ENCODE data around the gene CALHM1. TPM values are rescaled to one million over a fixed set of nuclear protein-coding genes. Genes with fewer than 3 reads are reported as not detected.

The CALHM1 gene
- total and polyA plus RNA-seq, 2 of the 13 experiments (the other 11 are each of a cell fraction or from before 2014, with no cell fraction given): 0.04 TPM; not detected in 1

- Histone ChIP-seq H3K4me3 (replicated peaks in 1 of 3; ENCODE audit: insufficient read depth in 1 of 3, low read depth in 2 of 3, low read length in 3 of 3) (no peak overlapping the region), H3K4me2 (ENCODE audit: low read depth, low read length) (no peak overlapping the region), H4K20me1 (ENCODE audit: insufficient read depth, low read length) (no peaks in the 10 kb centered on the region), H3K79me2 (ENCODE audit: insufficient read depth, low read length) (no peaks in the 10 kb centered on the region), H3K4me1 (ENCODE audit: insufficient read depth, low read length) (peaks cover 16% of the 10 kb centered on the region), H3K36me3 (replicated peaks in 1 of 2; ENCODE audit: control insufficient read depth in 1 of 2, insufficient read depth in 2 of 2, low read length in 2 of 2) (peaks cover 4 to 16% of the 10 kb centered on the region in 2 experiments; a peak in 4 of 5 replicates), H2AFZ (ENCODE audit: low read length) (no peak overlapping the region), H3K27ac (ENCODE audit: extremely low read length, insufficient read depth, low read length) (no peak overlapping the region), H3K9ac (ENCODE audit: insufficient read depth, low read depth, low read length) (no peak overlapping the region), H3K27me3 (ENCODE audit: control insufficient read depth in 1 of 2, insufficient read depth in 2 of 2, low read length in 2 of 2) (peaks cover 2 to 23% of the 10 kb centered on the region in 2 experiments; a peak in 4 of 5 replicates), H3K9me3 (ENCODE audit: low read length) (no peaks in the 10 kb centered on the region)
- FAIRE-seq (no peak), ATAC-seq (no peak), DNase-seq (ENCODE audit: low spot score) (no peak)
- 91% methylated on average over 34 of the region's 34 CpGs for WGBS (ENCODE audit: low lambda C conversion rate)
- no TSS peak for BruUV-seq (replicated peaks)
- ChIA-PET CTCF (ENCODE audit: low intra/inter-chr PET ratio, low total read pairs) (no interaction called here), POLR2A (no interaction called here)
- TF ChIP-seq WIZ (CRISPR knock-in tag; IDR thresholded peaks at IDR 0.05) (no peak), AGO2 (optimal IDR thresholded peaks at IDR 0.05; ENCODE audit: low read depth, low read length) (peak; percentile 71)
- in situ Hi-C loops (cut with HindIII; ENCODE audit: extremely low pct_ligation_motif_present, low pct_unique_long_range_greater_than_20kb) (no loop called here), intact Hi-C loops (cut with micrococcal nuclease; ENCODE audit: unreplicated experiment) (no loop called here)
These were observed 9.2 kb downstream of the CALHM1 start for GRCh38 chr10:103449208-103450144.

DNA sequence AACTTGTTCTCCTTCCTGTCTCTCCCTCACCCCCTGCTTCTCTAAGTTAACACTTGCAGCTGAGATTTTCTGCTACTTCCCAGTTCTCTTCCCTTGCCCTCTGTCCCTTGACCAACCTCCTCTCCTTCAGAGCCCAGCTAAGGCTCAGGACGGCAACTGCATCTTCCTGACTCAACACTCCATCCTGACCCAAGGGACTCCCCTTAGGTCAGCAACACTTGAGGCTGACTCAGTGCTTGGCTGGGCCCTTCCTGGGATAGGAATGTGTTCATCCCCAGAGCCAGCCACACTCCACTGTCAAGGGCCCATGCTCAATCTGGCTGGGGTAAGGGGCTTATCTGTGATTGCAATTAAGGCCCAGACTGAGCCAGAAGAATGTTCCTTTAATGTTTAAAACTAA lies 10.0 kb downstream of the CALHM1 start:
- no peak overlapping the region for H3K9ac ChIP-seq (ENCODE audit: insufficient read depth, low read depth, low read length)
- 88% methylated on average over 1 of the region's 1 CpG for WGBS (ENCODE audit: low lambda C conversion rate)
- H3K4me2 ChIP-seq (ENCODE audit: low read depth, low read length): no peak overlapping the region
- no peak for FAIRE-seq
- peaks cover 10 to 23% of the 10 kb centered on the region in 2 experiments; a peak in 4 of 5 replicates for H3K36me3 ChIP-seq (replicated peaks in 1 of 2; ENCODE audit: control insufficient read depth in 1 of 2, insufficient read depth in 2 of 2, low read length in 2 of 2)
- peaks cover 11% of the 10 kb centered on the region for H3K4me1 ChIP-seq (ENCODE audit: insufficient read depth, low read length)
- ChIA-PET POLR2A (no interaction called here), CTCF (ENCODE audit: low intra/inter-chr PET ratio, low total read pairs) (no interaction called here)
- no peak overlapping the region for H3K27ac ChIP-seq (ENCODE audit: extremely low read length, insufficient read depth, low read length)
- H2AFZ ChIP-seq (ENCODE audit: low read length): no peak overlapping the region
- in situ Hi-C loops (cut with HindIII; ENCODE audit: extremely low pct_ligation_motif_present, low pct_unique_long_range_greater_than_20kb): no loop called here
- TF ChIP-seq ZSCAN29 (CRISPR knock-in tag; conservative IDR thresholded peaks at IDR 0.05) (no peak), CEBPG (CRISPR knock-in tag; IDR thresholded peaks at IDR 0.05) (no peak), GATA4 (IDR thresholded peaks at IDR 0.05; ENCODE audit: borderline replicate concordance, low read depth) (no peak), ZMYM3 (CRISPR knock-in tag; IDR thresholded peaks at IDR 0.05) (no peak), ZNF781 (CRISPR knock-in tag; IDR thresholded peaks at IDR 0.05; ENCODE audit: borderline replicate concordance, not compliant biosample characterization) (no peak), ZNF264 (CRISPR knock-in tag; IDR thresholded peaks at IDR 0.05) (no peak), GZF1 (CRISPR knock-in tag; IDR thresholded peaks at IDR 0.05) (no peak), BCL6 (CRISPR knock-in tag; IDR thresholded peaks at IDR 0.05) (no peak), CENPT (CRISPR knock-in tag; IDR thresholded peaks at IDR 0.05; ENCODE audit: low read depth) (no peak), ZNF382 (CRISPR knock-in tag; IDR thresholded peaks at IDR 0.05; ENCODE audit: borderline replicate concordance) (no peak), TSC22D2 (CRISPR knock-in tag; IDR thresholded peaks at IDR 0.05; ENCODE audit: borderline replicate concordance) (no peak), PTBP1 (IDR thresholded peaks at IDR 0.05; ENCODE audit: low read depth, low read length, poor library complexity, severe bottlenecking) (no peak), SETDB1 (CRISPR knock-in tag; IDR thresholded peaks at IDR 0.05; ENCODE audit: borderline replicate concordance) (no peak), YEATS2 (CRISPR knock-in tag; IDR thresholded peaks at IDR 0.05; ENCODE audit: borderline replicate concordance) (no peak)
- TF ChIP-seq, protein P1, sequence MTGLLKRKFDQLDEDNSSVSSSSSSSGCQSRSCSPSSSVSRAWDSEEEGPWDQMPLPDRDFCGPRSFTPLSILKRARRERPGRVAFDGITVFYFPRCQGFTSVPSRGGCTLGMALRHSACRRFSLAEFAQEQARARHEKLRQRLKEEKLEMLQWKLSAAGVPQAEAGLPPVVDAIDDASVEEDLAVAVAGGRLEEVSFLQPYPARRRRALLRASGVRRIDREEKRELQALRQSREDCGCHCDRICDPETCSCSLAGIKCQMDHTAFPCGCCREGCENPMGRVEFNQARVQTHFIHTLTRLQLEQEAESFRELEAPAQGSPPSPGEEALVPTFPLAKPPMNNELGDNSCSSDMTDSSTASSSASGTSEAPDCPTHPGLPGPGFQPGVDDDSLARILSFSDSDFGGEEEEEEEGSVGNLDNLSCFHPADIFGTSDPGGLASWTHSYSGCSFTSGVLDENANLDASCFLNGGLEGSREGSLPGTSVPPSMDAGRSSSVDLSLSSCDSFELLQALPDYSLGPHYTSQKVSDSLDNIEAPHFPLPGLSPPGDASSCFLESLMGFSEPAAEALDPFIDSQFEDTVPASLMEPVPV (CRISPR knock-in tag; IDR thresholded peaks at IDR 0.05): no peak
- ATAC-seq: no peak
- no peak overlapping the region for H3K4me3 ChIP-seq (replicated peaks in 1 of 3; ENCODE audit: insufficient read depth in 1 of 3, low read depth in 2 of 3, low read length in 3 of 3)
- H3K9me3 ChIP-seq (ENCODE audit: low read length): no peaks in the 10 kb centered on the region
- H4K20me1 ChIP-seq (ENCODE audit: insufficient read depth, low read length): no peaks in the 10 kb centered on the region
- H3K27me3 ChIP-seq (ENCODE audit: control insufficient read depth in 1 of 2, insufficient read depth in 2 of 2, low read length in 2 of 2): peaks cover 2 to 19% of the 10 kb centered on the region in 2 experiments; a peak in 4 of 5 replicates
- DNase-seq (ENCODE audit: low spot score): no peak
- intact Hi-C loops (cut with micrococcal nuclease; ENCODE audit: unreplicated experiment): no loop called here
- H3K79me2 ChIP-seq (ENCODE audit: insufficient read depth, low read length): no peaks in the 10 kb centered on the region
- no TSS peak for BruUV-seq (replicated peaks)

Measured in HepG2 (cell line).